ENCODE results near the gene DCTN5. TPM values are rescaled to one million over a fixed set of nuclear protein-coding genes. Genes with fewer than 3 reads are reported as not detected.

Gene DCTN5
- total and polyA plus RNA-seq, 2 of the 13 experiments (the other 11 are each of a cell fraction or from before 2014, with no cell fraction given) = 105 to 207 TPM

DNA sequence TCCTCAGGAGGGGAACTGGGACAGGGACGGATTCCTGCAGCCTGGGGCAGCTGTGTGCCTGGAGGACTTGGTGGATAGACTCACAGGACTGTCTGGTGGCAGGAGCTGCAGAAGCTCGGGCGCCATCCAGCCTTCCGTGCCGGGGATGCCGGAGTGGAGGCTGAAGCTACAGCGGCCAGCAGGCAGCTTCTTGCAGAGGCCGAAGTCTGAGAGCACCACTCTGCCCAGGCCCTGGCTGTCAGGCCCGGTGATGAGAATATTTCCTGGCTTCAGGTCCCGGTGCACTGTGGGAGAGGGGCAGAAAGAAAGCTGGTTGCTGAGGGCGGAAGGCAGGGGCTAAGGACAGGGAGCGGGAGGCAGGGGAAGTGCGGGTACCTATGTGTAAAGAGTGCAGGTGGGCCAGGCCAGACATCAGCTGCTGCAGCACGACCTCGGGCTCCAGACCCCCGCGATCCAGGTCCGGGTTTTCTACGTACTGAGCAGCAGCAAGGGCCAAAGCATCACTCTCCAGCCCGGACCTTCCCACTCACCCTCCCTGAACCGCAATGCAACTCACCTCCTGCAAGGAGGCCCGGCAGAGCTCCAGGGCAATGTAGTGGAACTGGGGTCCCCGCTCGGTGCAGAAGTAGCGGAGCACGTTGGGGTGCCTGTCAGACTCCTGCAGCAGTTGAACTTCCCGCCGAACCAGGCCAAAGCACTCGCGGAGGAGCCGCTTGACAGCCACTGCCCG is 53.5 kb downstream of the DCTN5 start (continued):
- TF ChIP-seq, protein P1, sequence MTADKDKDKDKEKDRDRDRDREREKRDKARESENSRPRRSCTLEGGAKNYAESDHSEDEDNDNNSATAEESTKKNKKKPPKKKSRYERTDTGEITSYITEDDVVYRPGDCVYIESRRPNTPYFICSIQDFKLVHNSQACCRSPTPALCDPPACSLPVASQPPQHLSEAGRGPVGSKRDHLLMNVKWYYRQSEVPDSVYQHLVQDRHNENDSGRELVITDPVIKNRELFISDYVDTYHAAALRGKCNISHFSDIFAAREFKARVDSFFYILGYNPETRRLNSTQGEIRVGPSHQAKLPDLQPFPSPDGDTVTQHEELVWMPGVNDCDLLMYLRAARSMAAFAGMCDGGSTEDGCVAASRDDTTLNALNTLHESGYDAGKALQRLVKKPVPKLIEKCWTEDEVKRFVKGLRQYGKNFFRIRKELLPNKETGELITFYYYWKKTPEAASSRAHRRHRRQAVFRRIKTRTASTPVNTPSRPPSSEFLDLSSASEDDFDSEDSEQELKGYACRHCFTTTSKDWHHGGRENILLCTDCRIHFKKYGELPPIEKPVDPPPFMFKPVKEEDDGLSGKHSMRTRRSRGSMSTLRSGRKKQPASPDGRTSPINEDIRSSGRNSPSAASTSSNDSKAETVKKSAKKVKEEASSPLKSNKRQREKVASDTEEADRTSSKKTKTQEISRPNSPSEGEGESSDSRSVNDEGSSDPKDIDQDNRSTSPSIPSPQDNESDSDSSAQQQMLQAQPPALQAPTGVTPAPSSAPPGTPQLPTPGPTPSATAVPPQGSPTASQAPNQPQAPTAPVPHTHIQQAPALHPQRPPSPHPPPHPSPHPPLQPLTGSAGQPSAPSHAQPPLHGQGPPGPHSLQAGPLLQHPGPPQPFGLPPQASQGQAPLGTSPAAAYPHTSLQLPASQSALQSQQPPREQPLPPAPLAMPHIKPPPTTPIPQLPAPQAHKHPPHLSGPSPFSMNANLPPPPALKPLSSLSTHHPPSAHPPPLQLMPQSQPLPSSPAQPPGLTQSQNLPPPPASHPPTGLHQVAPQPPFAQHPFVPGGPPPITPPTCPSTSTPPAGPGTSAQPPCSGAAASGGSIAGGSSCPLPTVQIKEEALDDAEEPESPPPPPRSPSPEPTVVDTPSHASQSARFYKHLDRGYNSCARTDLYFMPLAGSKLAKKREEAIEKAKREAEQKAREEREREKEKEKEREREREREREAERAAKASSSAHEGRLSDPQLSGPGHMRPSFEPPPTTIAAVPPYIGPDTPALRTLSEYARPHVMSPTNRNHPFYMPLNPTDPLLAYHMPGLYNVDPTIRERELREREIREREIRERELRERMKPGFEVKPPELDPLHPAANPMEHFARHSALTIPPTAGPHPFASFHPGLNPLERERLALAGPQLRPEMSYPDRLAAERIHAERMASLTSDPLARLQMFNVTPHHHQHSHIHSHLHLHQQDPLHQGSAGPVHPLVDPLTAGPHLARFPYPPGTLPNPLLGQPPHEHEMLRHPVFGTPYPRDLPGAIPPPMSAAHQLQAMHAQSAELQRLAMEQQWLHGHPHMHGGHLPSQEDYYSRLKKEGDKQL (CRISPR knock-in tag; IDR thresholded peaks at IDR 0.05; ENCODE audit: low read depth) = no peak; the same call in 1 of the 2 replicates
- TF ChIP-seq, protein P2, sequence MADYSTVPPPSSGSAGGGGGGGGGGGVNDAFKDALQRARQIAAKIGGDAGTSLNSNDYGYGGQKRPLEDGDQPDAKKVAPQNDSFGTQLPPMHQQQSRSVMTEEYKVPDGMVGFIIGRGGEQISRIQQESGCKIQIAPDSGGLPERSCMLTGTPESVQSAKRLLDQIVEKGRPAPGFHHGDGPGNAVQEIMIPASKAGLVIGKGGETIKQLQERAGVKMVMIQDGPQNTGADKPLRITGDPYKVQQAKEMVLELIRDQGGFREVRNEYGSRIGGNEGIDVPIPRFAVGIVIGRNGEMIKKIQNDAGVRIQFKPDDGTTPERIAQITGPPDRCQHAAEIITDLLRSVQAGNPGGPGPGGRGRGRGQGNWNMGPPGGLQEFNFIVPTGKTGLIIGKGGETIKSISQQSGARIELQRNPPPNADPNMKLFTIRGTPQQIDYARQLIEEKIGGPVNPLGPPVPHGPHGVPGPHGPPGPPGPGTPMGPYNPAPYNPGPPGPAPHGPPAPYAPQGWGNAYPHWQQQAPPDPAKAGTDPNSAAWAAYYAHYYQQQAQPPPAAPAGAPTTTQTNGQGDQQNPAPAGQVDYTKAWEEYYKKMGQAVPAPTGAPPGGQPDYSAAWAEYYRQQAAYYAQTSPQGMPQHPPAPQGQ (CRISPR knock-in tag; IDR thresholded peaks at IDR 0.05; ENCODE audit: borderline replicate concordance) = no peak
- TF ChIP-seq ARNTL (CRISPR knock-in tag; IDR thresholded peaks at IDR 0.05) (no peak), CREM (IDR thresholded peaks at IDR 0.05) (no peak), CREM (CRISPR knock-in tag; IDR thresholded peaks at IDR 0.05) (no peak), NR1H2 (CRISPR knock-in tag; IDR thresholded peaks at IDR 0.05; ENCODE audit: borderline replicate concordance, low read depth) (no peak), STAG1 (CRISPR knock-in tag; IDR thresholded peaks at IDR 0.05) (no peak), ZNF33B (CRISPR knock-in tag; IDR thresholded peaks at IDR 0.05) (no peak), ZNF253 (CRISPR knock-in tag; IDR thresholded peaks at IDR 0.05; ENCODE audit: borderline replicate concordance) (no peak), IRF2 (CRISPR knock-in tag; IDR thresholded peaks at IDR 0.05) (peak; percentile 9; the same call in 1 of the 2 replicates), POLR2AphosphoS2 (IDR thresholded peaks at IDR 0.05; ENCODE audit: low read depth, low read length) (no peak), KDM5A (IDR thresholded peaks at IDR 0.05; ENCODE audit: borderline replicate concordance, low read length) (no peak), PAWR (CRISPR knock-in tag; IDR thresholded peaks at IDR 0.05; ENCODE audit: borderline replicate concordance) (peak; percentile 61; the same call in 1 of the 2 replicates), THAP11 (CRISPR knock-in tag; IDR thresholded peaks at IDR 0.05) (peak; percentile 32; the same call in 1 of the 2 replicates), RNF2 (conservative IDR thresholded peaks at IDR 0.05; ENCODE audit: low read depth) (no peak), JUND (CRISPR knock-in tag; IDR thresholded peaks at IDR 0.05) (0 out of 2 replicates have a peak, but pooled peaks have one; percentile 42)
- TF ChIP-seq, protein P3, sequence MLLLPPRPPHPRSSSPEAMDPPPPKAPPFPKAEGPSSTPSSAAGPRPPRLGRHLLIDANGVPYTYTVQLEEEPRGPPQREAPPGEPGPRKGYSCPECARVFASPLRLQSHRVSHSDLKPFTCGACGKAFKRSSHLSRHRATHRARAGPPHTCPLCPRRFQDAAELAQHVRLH (CRISPR knock-in tag; IDR thresholded peaks at IDR 0.05; ENCODE audit: borderline replicate concordance, low read depth) = no peak
- TF ChIP-seq, protein P4, sequence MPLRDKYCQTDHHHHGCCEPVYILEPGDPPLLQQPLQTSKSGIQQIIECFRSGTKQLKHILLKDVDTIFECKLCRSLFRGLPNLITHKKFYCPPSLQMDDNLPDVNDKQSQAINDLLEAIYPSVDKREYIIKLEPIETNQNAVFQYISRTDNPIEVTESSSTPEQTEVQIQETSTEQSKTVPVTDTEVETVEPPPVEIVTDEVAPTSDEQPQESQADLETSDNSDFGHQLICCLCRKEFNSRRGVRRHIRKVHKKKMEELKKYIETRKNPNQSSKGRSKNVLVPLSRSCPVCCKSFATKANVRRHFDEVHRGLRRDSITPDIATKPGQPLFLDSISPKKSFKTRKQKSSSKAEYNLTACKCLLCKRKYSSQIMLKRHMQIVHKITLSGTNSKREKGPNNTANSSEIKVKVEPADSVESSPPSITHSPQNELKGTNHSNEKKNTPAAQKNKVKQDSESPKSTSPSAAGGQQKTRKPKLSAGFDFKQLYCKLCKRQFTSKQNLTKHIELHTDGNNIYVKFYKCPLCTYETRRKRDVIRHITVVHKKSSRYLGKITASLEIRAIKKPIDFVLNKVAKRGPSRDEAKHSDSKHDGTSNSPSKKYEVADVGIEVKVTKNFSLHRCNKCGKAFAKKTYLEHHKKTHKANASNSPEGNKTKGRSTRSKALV (CRISPR knock-in tag; IDR thresholded peaks at IDR 0.05) = no peak
